GM19193 (cell line): ENCODE measurements around the gene RAPGEF5.

Source experiments
- POLR2A ChIP-seq: IDR thresholded peaks from 4 replicates; pipeline ENCODE4 v1.6.1; 2011; ENCODE audit not compliant: insufficient read depth, insufficient read length; ENCODE audit errors: extremely low read depth

RAPGEF5 gene

GRCh38 chr7:22305706-22306105 is 51.2 kb downstream of the RAPGEF5 start:
- no peak for TF ChIP-seq POLR2A

- no peak for TF ChIP-seq POLR2A
These were observed 54.0 kb downstream of the RAPGEF5 start for GRCh38 chr7:22302951-22303423.

- TF ChIP-seq POLR2A: no peak
These were observed 54.8 kb downstream of the RAPGEF5 start for GRCh38 chr7:22302193-22302592.

- no peak for TF ChIP-seq POLR2A
These were observed 55.2 kb downstream of the RAPGEF5 start for GRCh38 chr7:22301790-22302189.

GRCh38 chr7:22300839-22301238 is 56.1 kb downstream of the RAPGEF5 start:
- no peak for TF ChIP-seq POLR2A

GRCh38 chr7:22296916-22297315 is 60.0 kb downstream of the RAPGEF5 start:
- TF ChIP-seq POLR2A: no peak

GRCh38 chr7:22296265-22296566 is 60.7 kb downstream of the RAPGEF5 start:
- TF ChIP-seq POLR2A: no peak

- TF ChIP-seq POLR2A: no peak
These were observed 61.3 kb downstream of the RAPGEF5 start for GRCh38 chr7:22295402-22296264.

- TF ChIP-seq POLR2A: no peak
These were observed 64.4 kb downstream of the RAPGEF5 start for GRCh38 chr7:22292531-22292930.

GRCh38 chr7:22291977-22292376 is 65.0 kb downstream of the RAPGEF5 start:
- TF ChIP-seq POLR2A: no peak

GRCh38 chr7:22288202-22288601 is 68.8 kb downstream of the RAPGEF5 start:
- no peak for TF ChIP-seq POLR2A

GRCh38 chr7:22287412-22287811 is 69.5 kb downstream of the RAPGEF5 start:
- TF ChIP-seq POLR2A: no peak

GRCh38 chr7:22286436-22286835 is 70.5 kb downstream of the RAPGEF5 start:
- no peak for TF ChIP-seq POLR2A

- TF ChIP-seq POLR2A: no peak
These were observed 75.5 kb downstream of the RAPGEF5 start for GRCh38 chr7:22281481-22281880.

- no peak for TF ChIP-seq POLR2A
These were observed 76.9 kb downstream of the RAPGEF5 start for GRCh38 chr7:22280031-22280430.

GRCh38 chr7:22278660-22279059 is 78.3 kb downstream of the RAPGEF5 start:
- TF ChIP-seq POLR2A: no peak

GRCh38 chr7:22277375-22277774 is 79.6 kb downstream of the RAPGEF5 start:
- no peak for TF ChIP-seq POLR2A

GRCh38 chr7:22275661-22276060 is 81.3 kb downstream of the RAPGEF5 start:
- no peak for TF ChIP-seq POLR2A

GRCh38 chr7:22271311-22271710 is 85.6 kb downstream of the RAPGEF5 start:
- no peak for TF ChIP-seq POLR2A
